ENCODE results near the gene ALOXE3.
"Not testable (repeated sequence)": the region's sequence is repeated elsewhere in the genome, so short reads cannot be mapped to it uniquely, and the experiment has no call there.

Gene ALOXE3

DNA sequence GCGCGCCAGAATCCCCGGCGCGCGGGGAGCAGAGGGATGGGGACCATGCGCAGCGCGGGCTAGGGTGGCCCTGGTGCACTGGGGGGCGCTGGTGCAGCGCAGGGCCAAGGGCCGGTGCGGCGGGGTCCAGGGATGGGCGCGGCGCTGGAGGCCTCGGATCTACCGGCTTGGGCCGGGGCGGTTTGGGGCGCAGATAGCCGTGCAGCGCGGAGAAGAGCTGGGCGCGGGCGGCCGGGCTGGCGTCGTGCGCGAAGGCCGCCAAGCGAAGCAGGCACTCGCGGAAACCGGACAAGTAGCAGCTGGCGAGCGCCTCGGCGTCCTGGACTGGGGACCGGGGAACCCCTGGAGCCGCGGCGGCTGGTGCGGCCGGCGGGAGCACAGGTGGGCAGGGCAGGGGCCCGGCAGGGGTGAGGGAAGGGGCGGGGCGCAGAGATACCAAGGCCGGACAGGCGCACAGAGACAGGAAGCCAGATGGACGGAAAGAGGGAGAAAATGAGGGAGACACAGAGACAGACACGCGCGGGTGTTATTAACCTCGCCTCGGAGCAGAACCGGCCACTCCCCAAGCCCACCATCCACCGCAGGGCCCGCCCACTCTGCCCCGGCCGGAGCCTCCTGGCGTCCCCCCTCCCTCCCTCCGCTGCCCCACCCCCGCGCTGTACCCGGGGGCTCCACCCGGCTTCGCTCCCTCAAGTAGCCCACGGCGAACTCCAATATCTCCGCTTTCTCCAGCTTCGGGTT, 3.5 kb upstream of the ALOXE3 start:
- peak; percentile 84 for DNase-seq (ENCODE audit: low spot score)

DNA sequence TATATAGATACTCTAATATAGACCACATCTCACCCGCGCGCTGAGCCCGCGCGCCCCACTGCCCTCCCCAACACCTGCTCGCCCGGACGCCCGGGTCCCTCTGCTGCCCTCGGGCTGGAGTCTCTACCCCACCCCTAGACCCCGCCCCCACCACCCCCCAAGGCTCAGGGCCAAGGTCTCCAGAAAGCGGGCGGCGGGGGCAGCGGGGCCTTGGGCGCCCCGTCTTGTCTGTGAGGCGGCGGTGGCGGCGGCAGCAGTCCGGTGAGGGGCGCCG, 3.0 kb upstream of the ALOXE3 start:
- no peak for DNase-seq (ENCODE audit: low spot score)

- peak; percentile 95 for DNase-seq (ENCODE audit: low spot score)
Measured at GRCh38 chr17:8120520-8121406, 2.4 kb upstream of the ALOXE3 start.

DNA sequence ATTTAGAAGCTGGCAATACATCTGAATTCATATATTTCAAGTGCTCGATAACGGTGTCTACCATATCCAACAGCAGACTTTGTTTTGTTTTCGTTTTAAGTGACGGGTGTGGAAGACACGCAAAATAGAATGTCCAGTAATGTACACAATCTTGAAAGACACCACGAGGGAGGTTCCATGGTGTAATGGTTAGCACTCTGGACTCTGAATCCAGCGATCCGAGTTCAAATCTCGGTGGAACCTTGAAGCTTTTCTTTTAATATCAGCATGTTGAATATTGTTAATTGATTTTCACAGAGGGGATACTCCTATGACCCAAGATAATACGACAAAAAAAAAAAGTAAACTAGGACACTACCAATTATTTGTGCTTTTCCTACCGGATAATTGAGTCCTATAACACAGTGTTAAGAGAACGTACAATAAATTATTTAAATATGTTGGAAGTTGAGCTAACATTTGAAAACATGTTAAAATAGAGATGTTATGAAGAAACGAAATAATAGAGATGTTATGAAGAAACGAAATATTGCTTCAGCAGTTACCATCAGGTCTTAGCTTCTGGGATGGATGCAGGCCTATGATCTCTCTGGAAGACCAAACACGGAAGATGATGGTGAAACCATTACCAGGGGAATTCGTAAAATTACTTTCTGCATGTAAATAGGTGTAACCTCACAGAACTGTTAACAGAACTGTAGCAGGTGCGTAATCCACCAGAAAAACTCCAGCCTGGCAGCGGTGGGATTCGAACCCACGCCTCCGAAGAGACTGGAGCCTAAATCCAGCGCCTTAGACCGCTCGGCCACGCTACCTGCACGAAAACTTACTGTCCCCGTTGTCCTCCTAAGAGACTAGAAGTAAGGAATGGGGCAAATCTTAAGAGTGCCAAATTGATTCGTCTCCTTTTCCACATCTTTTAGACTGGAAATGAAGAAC, 1.5 kb upstream of the ALOXE3 start:
- DNase-seq (ENCODE audit: low spot score) = peak; percentile 93

DNA sequence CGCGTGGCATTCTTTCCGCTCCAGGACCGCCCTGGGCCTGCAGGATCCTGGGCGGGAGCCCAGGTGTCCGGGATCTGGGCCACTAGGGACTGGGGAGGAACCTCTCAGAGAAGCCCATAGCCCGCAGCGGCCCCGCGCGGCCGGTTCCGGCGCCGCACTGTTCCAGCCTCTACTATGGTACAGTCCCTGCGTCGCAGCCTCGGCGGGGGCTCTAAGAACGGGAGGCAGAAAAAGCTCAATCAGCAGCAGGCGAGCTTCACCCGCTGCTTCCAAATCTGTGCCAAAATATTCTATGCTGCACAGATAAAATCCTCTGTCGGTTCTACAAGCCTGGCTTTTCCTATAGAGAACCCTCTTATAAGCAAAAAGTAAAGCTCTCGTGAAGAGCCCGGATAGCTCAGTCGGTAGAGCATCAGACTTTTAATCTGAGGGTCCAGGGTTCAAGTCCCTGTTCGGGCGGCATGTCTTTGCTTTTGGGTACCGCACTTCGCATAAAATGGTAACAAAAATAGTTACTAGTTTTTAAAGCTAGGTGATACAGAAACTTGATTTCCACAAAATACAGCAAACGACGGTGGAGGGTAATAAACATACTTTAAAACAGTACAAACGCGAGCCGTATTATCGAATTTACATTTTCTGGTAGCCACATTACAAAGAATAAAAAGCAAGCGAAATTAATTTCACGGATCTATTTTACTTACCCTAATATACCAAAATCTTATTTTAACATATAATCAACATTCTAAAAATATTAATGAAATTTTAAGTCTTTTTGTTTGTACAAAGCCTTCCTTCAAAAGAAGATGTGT, 661 bp upstream of the ALOXE3 start:
- DNase-seq (ENCODE audit: low spot score) = peak; percentile 89

DNA sequence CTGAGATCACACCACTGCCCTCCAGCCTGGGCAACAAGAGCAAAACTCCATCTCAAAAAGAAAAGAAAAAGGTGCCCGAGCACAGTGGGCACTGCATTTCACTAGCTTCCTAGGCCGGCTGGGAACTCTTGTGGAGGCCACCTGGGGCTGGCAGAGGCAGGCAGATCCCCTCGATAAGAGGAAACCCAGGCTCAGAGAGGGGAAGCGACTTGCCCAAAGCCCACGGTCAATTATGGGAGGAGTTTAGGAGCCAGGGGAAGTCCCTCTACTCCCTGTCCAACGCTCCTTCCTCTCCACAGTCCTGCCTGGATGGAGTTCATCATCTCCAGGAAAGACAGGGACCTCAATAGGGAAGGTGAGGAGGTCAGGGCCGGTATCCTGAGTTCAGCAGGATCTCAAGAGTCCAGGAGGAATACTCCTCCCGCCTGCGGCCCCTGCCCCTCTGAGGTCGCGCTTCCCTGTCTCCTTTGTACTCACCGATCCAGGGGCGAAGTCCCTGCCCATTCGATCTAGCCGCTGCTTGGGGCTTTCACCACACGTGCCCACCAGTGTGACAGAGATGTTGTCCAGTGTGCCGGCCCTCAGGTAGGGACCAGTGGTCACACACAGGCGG, 841 bp downstream of the ALOXE3 start:
- DNase-seq (ENCODE audit: low spot score) = peak; percentile 30

DNA sequence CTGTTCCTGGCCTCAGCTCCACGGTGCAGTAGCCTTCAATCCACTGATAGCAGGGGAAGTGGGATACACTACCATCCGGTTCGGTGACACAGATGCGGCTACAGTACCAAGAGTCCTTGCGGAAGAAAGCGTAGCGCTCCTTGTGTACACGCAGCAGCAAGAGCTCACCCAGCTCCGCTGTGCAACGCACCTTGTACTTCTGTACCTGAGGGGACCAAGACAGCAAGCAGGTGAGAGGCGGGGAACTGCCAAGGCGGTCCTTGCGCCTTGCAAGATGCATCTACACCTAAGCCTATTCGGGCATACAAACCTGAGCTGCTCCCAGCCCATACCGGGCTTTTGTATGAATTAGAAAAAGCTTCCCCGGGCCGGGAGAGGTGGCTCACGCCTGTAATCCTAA, 1.5 kb downstream of the ALOXE3 start:
- DNase-seq (ENCODE audit: low spot score) = no peak

GRCh38 chr17:8110907-8111306, 7.4 kb downstream of the ALOXE3 start:
- DNase-seq (ENCODE audit: low spot score) = no peak

- DNase-seq (ENCODE audit: low spot score) = no peak
Measured at GRCh38 chr17:8110456-8110804, 7.9 kb downstream of the ALOXE3 start.

- peak; percentile 50 for DNase-seq (ENCODE audit: low spot score)
Measured at GRCh38 chr17:8109661-8110455, 8.5 kb downstream of the ALOXE3 start.

GRCh38 chr17:8108972-8109660, 9.2 kb downstream of the ALOXE3 start:
- no peak for DNase-seq (ENCODE audit: low spot score)

DNA sequence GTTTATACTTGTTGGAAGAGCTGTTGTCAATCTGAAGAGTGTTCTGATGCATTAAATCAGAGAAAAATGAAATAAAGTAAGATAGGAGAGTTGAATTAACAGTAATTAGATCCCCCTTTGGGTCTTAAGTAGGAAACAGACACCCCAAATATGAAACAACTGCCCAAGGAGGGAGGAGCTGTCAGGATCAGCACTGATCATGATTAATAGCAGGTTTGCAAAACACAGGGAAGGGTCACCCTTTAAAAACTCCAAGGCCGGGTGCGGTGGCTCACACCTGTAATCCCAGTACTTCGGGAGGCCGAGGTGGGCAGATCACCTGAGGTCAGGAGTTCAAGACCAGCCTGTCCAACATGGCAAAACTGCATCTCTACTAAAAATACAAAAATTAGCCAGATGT, 11.3 kb downstream of the ALOXE3 start:
- not testable (repeated sequence) for DNase-seq (ENCODE audit: low spot score)

DNA sequence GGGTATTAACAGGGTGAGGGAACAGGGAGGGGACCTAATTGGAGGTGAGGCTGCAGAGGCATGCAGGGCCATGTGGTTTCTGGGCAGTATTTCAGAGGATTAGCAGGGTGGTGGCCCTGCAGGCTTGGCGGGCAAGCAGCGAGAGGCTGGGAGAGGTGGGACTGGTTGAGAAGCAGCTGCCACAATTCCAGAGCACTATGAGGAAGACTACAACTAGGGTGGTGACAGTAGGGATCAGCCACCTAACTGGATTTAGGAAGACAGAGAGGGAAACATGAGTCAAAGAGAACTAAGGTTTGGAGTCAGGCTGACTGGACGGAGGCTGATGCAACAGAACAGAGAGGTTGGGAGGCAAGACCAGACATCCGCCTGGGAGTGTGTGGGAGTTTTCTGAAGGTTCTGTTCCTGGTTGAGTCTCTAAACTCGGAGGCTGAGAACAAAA, 12.3 kb downstream of the ALOXE3 start:
- DNase-seq (ENCODE audit: low spot score) = peak; percentile 78

DNA sequence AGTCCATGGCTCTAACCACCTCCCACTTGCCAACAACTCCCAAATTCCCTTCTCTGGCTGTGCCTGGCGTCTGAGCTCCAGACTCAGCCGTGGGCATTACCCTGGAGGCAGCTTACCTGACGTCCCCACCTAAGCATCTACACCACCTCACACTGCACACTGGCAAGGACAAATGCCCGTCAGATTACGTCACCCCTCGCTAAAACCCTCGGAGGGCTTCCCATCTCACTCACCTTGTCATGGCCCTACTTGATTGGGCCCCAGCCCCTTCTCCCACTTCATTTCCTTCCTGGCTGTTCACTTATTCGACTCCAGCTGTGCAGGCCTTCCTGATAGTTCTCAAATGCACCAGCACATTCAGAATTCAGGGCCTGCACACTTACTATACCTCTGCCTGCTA, 13.4 kb downstream of the ALOXE3 start:
- no peak for DNase-seq (ENCODE audit: low spot score)

DNA sequence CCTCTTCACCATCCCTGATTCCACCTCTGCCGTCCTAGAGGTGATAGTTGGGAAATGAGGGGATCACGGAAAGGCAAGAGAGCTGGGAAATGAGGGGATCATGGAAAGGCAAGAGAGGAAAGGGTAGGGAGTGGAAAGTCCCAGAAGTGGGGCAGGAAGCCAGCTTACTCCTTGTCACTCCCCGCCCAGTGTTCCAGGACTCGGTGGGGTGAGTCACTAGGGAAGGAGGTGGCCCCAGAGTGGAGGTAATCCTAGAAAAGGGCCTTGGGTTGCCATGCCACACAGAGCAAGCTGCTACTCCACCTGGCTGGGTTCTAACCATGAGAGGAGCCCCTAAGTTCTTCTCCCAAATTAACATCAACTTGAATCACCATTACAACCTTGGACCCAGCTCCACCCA, 14.8 kb downstream of the ALOXE3 start:
- DNase-seq (ENCODE audit: low spot score) = no peak

DNA sequence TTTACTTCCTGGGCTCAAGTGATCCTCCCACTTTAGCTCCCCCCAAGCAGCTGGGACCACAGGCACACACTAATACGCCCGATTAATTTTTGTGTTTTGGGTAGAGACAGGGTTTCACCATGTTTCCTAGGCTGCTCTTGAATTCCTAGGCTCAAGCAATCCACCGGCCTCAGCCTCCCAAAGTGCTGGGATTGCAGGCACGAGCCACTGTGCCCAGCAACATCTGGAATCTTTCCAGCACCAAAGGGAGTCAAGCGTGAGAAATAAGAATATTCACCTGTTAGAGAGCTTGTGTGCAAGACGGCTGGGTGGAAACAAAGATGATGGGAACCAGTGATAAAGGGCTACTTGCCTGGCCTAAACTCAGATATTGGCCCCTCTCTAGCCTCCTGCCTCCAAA, 16.6 kb downstream of the ALOXE3 start:
- DNase-seq (ENCODE audit: low spot score) = no peak

DNA sequence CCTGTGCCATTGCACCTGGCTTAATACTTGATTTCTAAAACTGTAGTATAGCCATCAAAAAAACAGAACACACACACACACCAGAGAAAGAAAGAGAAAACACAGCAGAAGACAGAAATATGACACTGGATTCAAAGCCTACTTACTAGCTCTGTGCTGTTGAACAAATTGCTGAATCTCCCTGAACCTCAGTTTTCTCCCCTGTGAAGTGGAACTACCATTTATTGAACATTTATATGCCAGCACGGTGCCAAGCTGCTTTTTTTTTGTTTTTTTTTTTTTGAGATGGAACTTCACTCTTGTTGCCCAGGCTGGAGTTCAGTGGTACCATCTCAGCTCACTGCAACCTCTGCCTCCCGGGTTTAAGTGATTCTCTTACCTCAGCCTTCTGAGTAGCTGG, 17.6 kb downstream of the ALOXE3 start:
- no peak for DNase-seq (ENCODE audit: low spot score)

GRCh38 chr17:8100111-8100510, 18.2 kb downstream of the ALOXE3 start:
- DNase-seq (ENCODE audit: low spot score) = no peak

DNA sequence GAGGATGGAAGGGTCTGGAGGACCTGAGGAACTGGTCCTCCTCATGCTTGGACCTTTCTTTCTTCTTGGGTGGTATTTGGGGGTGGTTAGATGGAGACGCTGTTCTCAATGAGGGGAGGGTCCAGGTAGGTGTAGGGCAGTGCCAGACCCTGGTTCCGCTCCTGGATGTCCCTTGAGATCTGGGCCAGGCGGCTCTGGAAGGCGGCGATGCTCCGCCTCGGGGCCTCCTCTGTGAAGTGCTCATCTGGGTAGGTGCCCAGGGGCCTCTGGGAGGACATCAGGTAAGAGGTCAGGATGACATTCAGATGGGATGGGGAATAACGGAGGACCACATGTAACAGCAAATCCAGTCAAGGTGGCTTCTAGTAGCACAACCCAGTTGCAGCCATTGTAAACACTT, 21.8 kb downstream of the ALOXE3 start:
- DNase-seq (ENCODE audit: low spot score) = no peak

GRCh38 chr17:8095361-8095760, 23.0 kb downstream of the ALOXE3 start:
- DNase-seq (ENCODE audit: low spot score) = no peak

All from SW480 (cell line).